SJSA1 (cell line): ENCODE results near the gene CPLX3. TPM values are rescaled to one million over a fixed set of nuclear protein-coding genes. Genes with fewer than 3 reads are reported as not detected.

Source experiments
- DNase-seq, 2 experiments: peaks; one replicate each; pipeline ENCODE4 v3.0.0-alpha.2; 2015 to 2020; ENCODE audit warnings: low spot score in 2 of 2, low read depth in 1 of 2
- H3K27ac ChIP-seq: fragments of 250-450 bp; sonication (Bioruptor Pico); 2 replicates; pipeline ENCODE4 v1.5.1; 2020; ENCODE audit warnings: mild to moderate bottlenecking, moderate library complexity
- H3K27me3 ChIP-seq: fragments of 250-450 bp; sonication (Bioruptor Pico); replicated peaks from 2 replicates; pipeline ENCODE4 v1.5.1; 2020; ENCODE audit warnings: mild to moderate bottlenecking, moderate library complexity
- H3K36me3 ChIP-seq: fragments of 250-450 bp; sonication (Bioruptor Pico); 2 replicates; pipeline ENCODE4 v1.5.1; 2020; ENCODE audit warnings: mild to moderate bottlenecking
- H3K4me1 ChIP-seq: fragments of 250-450 bp; sonication (Bioruptor Pico); replicated peaks from 2 replicates; pipeline ENCODE4 v1.6.1; 2021; ENCODE audit warnings: mild to moderate bottlenecking
- H3K4me3 ChIP-seq: fragments of 250-450 bp; sonication (Bioruptor Pico); 2 replicates; pipeline ENCODE4 v1.5.1; 2020; ENCODE audit warnings: mild to moderate bottlenecking
- H3K9me3 ChIP-seq: fragments of 250-450 bp; sonication (Bioruptor Pico); replicated peaks from 2 replicates; pipeline ENCODE4 v1.5.1; 2020; ENCODE audit warnings: mild to moderate bottlenecking
- total RNA-seq: library from RNA; depleted of rRNA; stranded (reverse); fragments of >200 nt; shearing (Covaris generic); gene quantifications from 2 replicates; pipeline ENCODE4 v1.2.3, GENCODE V29; 2014

The CPLX3 gene
- total RNA-seq, 1 experiment from 2014 or later = not detected

- no peak for DNase-seq
- peaks cover 5% of the 10 kb centered on the region; the same call in 1 of the 2 replicates for H3K4me1 ChIP-seq
- no peaks in the 10 kb centered on the region for H3K9me3 ChIP-seq
- peaks cover 41% of the 10 kb centered on the region for H3K36me3 ChIP-seq
- no peaks in the 10 kb centered on the region for H3K27me3 ChIP-seq
- no peak overlapping the region for H3K4me3 ChIP-seq
- no peak overlapping the region for H3K27ac ChIP-seq
These were observed 23.5 kb upstream of the CPLX3 start for GRCh38 chr15:74802862-74803447.

- H3K27me3 ChIP-seq = no peaks in the 10 kb centered on the region
- H3K9me3 ChIP-seq = no peaks in the 10 kb centered on the region
- peaks cover 34% of the 10 kb centered on the region for H3K36me3 ChIP-seq
- H3K27ac ChIP-seq = no peak overlapping the region
- H3K4me3 ChIP-seq = no peak overlapping the region
- peaks cover 6% of the 10 kb centered on the region for H3K4me1 ChIP-seq
- no peak for DNase-seq
These were observed 21.5 kb upstream of the CPLX3 start for GRCh38 chr15:74804935-74805334.

GRCh38 chr15:74807282-74807681 lies 19.1 kb upstream of the CPLX3 start:
- DNase-seq = no peak
- H3K27me3 ChIP-seq = no peaks in the 10 kb centered on the region
- H3K9me3 ChIP-seq = no peaks in the 10 kb centered on the region
- no peak overlapping the region for H3K27ac ChIP-seq
- H3K4me1 ChIP-seq = peaks cover 4% of the 10 kb centered on the region; the same call in 1 of the 2 replicates
- no peak overlapping the region for H3K4me3 ChIP-seq
- H3K36me3 ChIP-seq = peaks cover 12% of the 10 kb centered on the region

GRCh38 chr15:74808078-74808839 lies 18.2 kb upstream of the CPLX3 start:
- H3K27me3 ChIP-seq = no peaks in the 10 kb centered on the region
- no peak overlapping the region for H3K4me3 ChIP-seq
- peaks cover 7% of the 10 kb centered on the region for H3K36me3 ChIP-seq
- no peak overlapping the region for H3K27ac ChIP-seq
- H3K9me3 ChIP-seq = no peaks in the 10 kb centered on the region
- DNase-seq = no peak
- peaks cover 4% of the 10 kb centered on the region; the same call in 1 of the 2 replicates for H3K4me1 ChIP-seq

DNA sequence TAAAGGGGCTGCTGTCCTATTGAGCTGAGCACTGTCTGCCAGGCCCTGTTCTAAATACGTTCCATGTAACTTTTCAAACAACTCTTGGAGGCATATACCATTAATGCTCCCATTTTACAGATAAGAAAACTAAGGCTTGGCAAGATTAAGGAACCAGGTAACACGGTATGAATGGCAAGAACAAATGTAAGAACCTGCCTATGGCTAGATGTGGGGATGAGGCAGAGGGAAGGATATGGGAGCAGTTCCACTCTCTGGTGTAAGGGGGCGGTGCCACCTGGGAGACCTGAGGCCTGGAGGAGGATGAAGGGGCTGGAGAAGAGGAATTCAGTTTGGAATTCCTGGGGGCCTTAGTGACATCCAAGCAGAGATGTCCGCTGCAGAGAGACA lies 17.6 kb upstream of the CPLX3 start:
- H3K36me3 ChIP-seq = peaks cover 3% of the 10 kb centered on the region
- H3K27ac ChIP-seq = no peak overlapping the region
- H3K9me3 ChIP-seq = no peaks in the 10 kb centered on the region
- DNase-seq = no peak
- no peak overlapping the region for H3K4me3 ChIP-seq
- H3K27me3 ChIP-seq = no peaks in the 10 kb centered on the region
- H3K4me1 ChIP-seq = peaks cover 4% of the 10 kb centered on the region; the same call in 1 of the 2 replicates

- DNase-seq = no peak
- no peak overlapping the region for H3K27ac ChIP-seq
- no peaks in the 10 kb centered on the region for H3K27me3 ChIP-seq
- no peaks in the 10 kb centered on the region for H3K9me3 ChIP-seq
- H3K4me3 ChIP-seq = no peak overlapping the region
- H3K4me1 ChIP-seq = peaks cover 4% of the 10 kb centered on the region; the same call in 1 of the 2 replicates
- H3K36me3 ChIP-seq = no peaks in the 10 kb centered on the region; the same call in 1 of the 2 replicates
These were observed 17.2 kb upstream of the CPLX3 start for GRCh38 chr15:74809242-74809641.

GRCh38 chr15:74809956-74810355 lies 16.5 kb upstream of the CPLX3 start:
- H3K27ac ChIP-seq = no peak overlapping the region
- no peaks in the 10 kb centered on the region for H3K36me3 ChIP-seq
- H3K9me3 ChIP-seq = no peaks in the 10 kb centered on the region
- no peak overlapping the region for H3K4me3 ChIP-seq
- no peak for DNase-seq
- H3K27me3 ChIP-seq = no peaks in the 10 kb centered on the region
- peaks cover 4% of the 10 kb centered on the region; the same call in 1 of the 2 replicates for H3K4me1 ChIP-seq

GRCh38 chr15:74812533-74812932 lies 13.9 kb upstream of the CPLX3 start, which contains the start of gene LMAN1L:
TSS of gene LMAN1L (plus strand) at chr15:74812835. CDS start at chr15:74812855, 20 bp downstream.
- Histone ChIP-seq H3K27me3 (no peaks in the 10 kb centered on the region), H3K4me1 (peaks cover 4% of the 10 kb centered on the region; the same call in 1 of the 2 replicates), H3K36me3 (no peaks in the 10 kb centered on the region), H3K4me3 (no peak within 1 kb of the TSS), H3K27ac (no peak within 1 kb of the TSS), H3K9me3 (no peaks in the 10 kb centered on the region)
- DNase-seq = no peak

GRCh38 chr15:74815121-74815934 lies 11.1 kb upstream of the CPLX3 start:
- Histone ChIP-seq H3K27ac (no peak overlapping the region), H3K27me3 (no peaks in the 10 kb centered on the region), H3K4me3 (no peak overlapping the region), H3K4me1 (peaks cover 11% of the 10 kb centered on the region), H3K9me3 (no peaks in the 10 kb centered on the region), H3K36me3 (no peaks in the 10 kb centered on the region)
- no peak for DNase-seq

- peaks cover 11% of the 10 kb centered on the region for H3K4me1 ChIP-seq
- no peak for DNase-seq
- no peak overlapping the region for H3K27ac ChIP-seq
- no peaks in the 10 kb centered on the region for H3K27me3 ChIP-seq
- H3K4me3 ChIP-seq = no peak overlapping the region
- no peaks in the 10 kb centered on the region for H3K36me3 ChIP-seq
- no peaks in the 10 kb centered on the region for H3K9me3 ChIP-seq
These were observed 10.5 kb upstream of the CPLX3 start for GRCh38 chr15:74815961-74816360.

- no peaks in the 10 kb centered on the region for H3K36me3 ChIP-seq
- peaks cover 11% of the 10 kb centered on the region for H3K4me1 ChIP-seq
- no peak overlapping the region for H3K4me3 ChIP-seq
- no peaks in the 10 kb centered on the region for H3K9me3 ChIP-seq
- DNase-seq = no peak
- H3K27me3 ChIP-seq = no peaks in the 10 kb centered on the region
- H3K27ac ChIP-seq = no peak overlapping the region
These were observed 9.6 kb upstream of the CPLX3 start for GRCh38 chr15:74816624-74817369.

DNA sequence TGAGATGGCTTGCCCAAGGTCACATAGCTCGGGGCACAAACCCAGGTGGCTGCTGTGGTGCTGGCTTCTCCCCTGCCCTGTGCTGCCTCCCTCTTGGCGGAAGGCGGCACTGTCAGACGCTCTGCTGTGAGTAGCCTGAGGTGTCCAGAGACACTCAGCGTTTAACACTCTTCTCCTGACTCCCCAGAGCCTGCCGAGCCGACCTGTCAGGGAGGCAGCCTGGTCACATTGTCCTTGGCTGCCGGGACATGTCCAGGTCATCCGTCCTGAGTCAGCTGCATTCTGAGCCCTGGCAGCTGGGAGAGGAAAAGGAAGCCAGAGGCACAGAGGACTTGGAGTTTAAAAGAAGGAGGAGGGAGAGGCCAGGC lies 9.1 kb upstream of the CPLX3 start:
- no peaks in the 10 kb centered on the region for H3K9me3 ChIP-seq
- H3K4me1 ChIP-seq = peaks cover 11% of the 10 kb centered on the region
- H3K4me3 ChIP-seq = no peak overlapping the region
- no peaks in the 10 kb centered on the region for H3K27me3 ChIP-seq
- DNase-seq = no peak
- H3K27ac ChIP-seq = no peak overlapping the region
- H3K36me3 ChIP-seq = no peaks in the 10 kb centered on the region

DNA sequence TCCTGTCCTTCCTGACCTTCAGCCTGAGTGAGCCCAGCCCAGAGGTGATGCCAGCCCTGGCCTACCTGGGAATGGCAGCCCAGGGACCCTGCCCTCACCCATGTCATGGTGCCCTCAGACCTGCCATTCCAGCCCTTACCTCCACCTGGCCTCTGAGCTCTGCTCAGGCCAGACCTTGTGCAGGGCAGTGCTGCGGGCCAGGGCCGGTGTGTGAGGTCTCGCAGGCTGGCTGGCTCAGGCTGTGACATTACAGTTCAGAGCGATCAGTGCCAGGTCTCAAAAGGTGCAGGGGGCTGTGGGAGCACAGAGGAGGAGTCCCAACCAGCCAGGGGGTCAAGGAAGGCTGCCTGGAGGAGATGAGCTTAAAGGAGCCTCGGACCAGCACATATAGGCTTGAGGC lies 6.4 kb upstream of the CPLX3 start:
- no peak overlapping the region for H3K27ac ChIP-seq
- peaks cover 9% of the 10 kb centered on the region; the same call in 1 of the 2 replicates for H3K27me3 ChIP-seq
- peaks cover 11% of the 10 kb centered on the region for H3K4me1 ChIP-seq
- H3K9me3 ChIP-seq = no peaks in the 10 kb centered on the region
- H3K4me3 ChIP-seq = no peak overlapping the region
- DNase-seq = no peak
- H3K36me3 ChIP-seq = no peaks in the 10 kb centered on the region
